Liver (tissue), 9 donors: ENCODE results near the gene AK1. TPM values are rescaled to one million over a fixed set of nuclear protein-coding genes. Genes with fewer than 3 reads are reported as not detected.
A peak's percentile ranks its signal among the peaks of the same experiment; 100 is the strongest.

ENCODE experiments used
- DNase-seq: peaks from one replicate; pipeline ENCODE4 v3.0.0-alpha.2; 2017; ENCODE audit warnings: low spot score
- H3K27ac ChIP-seq, 2 donors: one replicate each; pipeline ENCODE4 v1.7.0; 2013; ENCODE audit warnings: inconsistent platforms in 2 of 2, low read length in 2 of 2, control low read depth in 1 of 2, low read depth in 1 of 2, mild to moderate bottlenecking in 1 of 2
- H3K27me3 ChIP-seq, 4 donors: one replicate each; pipeline versions ENCODE4 v1.6.1 to v1.7.0; 2013; ENCODE audit warnings: low read length in 3 of 4, inconsistent platforms in 1 of 4, mild to moderate bottlenecking in 1 of 4, moderate library complexity in 1 of 4; ENCODE audit not compliant: control insufficient read depth in 4 of 4, insufficient read depth in 4 of 4
- H3K36me3 ChIP-seq, 4 donors: one replicate each; pipeline versions ENCODE4 v1.6.1 to v1.7.0; 2013; ENCODE audit warnings: low read length in 3 of 4, mild to moderate bottlenecking in 3 of 4, low read depth in 1 of 4, moderate library complexity in 1 of 4; ENCODE audit not compliant: control insufficient read depth in 4 of 4, insufficient read depth in 3 of 4
- H3K4me1 ChIP-seq, 4 donors: one replicate each; pipeline versions ENCODE4 v1.6.1 to v1.7.0; 2013; ENCODE audit warnings: low read length in 3 of 4, mild to moderate bottlenecking in 3 of 4, moderate library complexity in 1 of 4; ENCODE audit not compliant: control insufficient read depth in 4 of 4, insufficient read depth in 4 of 4
- H3K4me3 ChIP-seq, 3 donors: one replicate each; pipeline versions ENCODE4 v1.6.1 to v1.7.0; 2013; ENCODE audit warnings: low read length in 3 of 3, control low read depth in 1 of 3, low read depth in 1 of 3, mild to moderate bottlenecking in 1 of 3
- H3K9ac ChIP-seq, 2 donors: one replicate each; pipeline ENCODE4 v1.7.0; 2013; ENCODE audit warnings: low read length in 2 of 2, mild to moderate bottlenecking in 2 of 2, moderate library complexity in 2 of 2, control low read depth in 1 of 2, low read depth in 1 of 2
- H3K9me3 ChIP-seq, 4 donors: one replicate each; pipeline versions ENCODE4 v1.6.1 to v1.7.0; 2013; ENCODE audit warnings: low read length in 3 of 4; ENCODE audit not compliant: control insufficient read depth in 4 of 4
- ATF3 ChIP-seq: IDR thresholded peaks from 2 replicates; pipeline ENCODE4 v1.6.1; 2016; ENCODE audit warnings: antibody characterized with exemption
- CTCF ChIP-seq: fragments of 150-350 bp; IDR thresholded peaks from 2 replicates; pipeline ENCODE4 v1.5.1; 2017; ENCODE audit warnings: improper control_type of control experiment, low read depth, low read length; ENCODE audit not compliant: missing input control
- EGR1 ChIP-seq, 2 donors: IDR thresholded peaks; 2 replicates each; pipeline ENCODE4 v1.6.1; 2016 to 2018; ENCODE audit warnings: antibody characterized with exemption in 2 of 2, low read depth in 2 of 2
- FOXA1 ChIP-seq: IDR thresholded peaks from 2 replicates; pipeline ENCODE4 v1.6.1; 2016; ENCODE audit warnings: antibody characterized with exemption
- FOXA2 ChIP-seq: IDR thresholded peaks from 2 replicates; pipeline ENCODE4 v1.6.1; 2016; ENCODE audit warnings: antibody characterized with exemption
- GABPA ChIP-seq, 2 donors: IDR thresholded peaks in 1 of 2; conservative IDR thresholded peaks in 1 of 2; 2 replicates each; pipeline ENCODE4 v1.6.1; 2016; ENCODE audit warnings: antibody characterized with exemption in 2 of 2, mild to moderate bottlenecking in 1 of 2, moderate library complexity in 1 of 2
- HNF4A ChIP-seq, 2 donors: conservative IDR thresholded peaks; 2 replicates each; pipeline ENCODE4 v1.6.1; 2016; ENCODE audit warnings: antibody characterized with exemption in 2 of 2, mild to moderate bottlenecking in 2 of 2
- HNF4G ChIP-seq: IDR thresholded peaks from 2 replicates; pipeline ENCODE4 v1.6.1; 2016; ENCODE audit warnings: antibody characterized with exemption
- JUND ChIP-seq, 2 donors: IDR thresholded peaks; 2 replicates each; pipeline ENCODE4 v1.6.1; 2016; ENCODE audit warnings: antibody characterized with exemption in 2 of 2
- NR2F2 ChIP-seq: IDR thresholded peaks from 2 replicates; pipeline ENCODE4 v1.6.1; 2016; ENCODE audit warnings: antibody characterized with exemption
- RAD21 ChIP-seq, 2 donors: IDR thresholded peaks; 2 replicates each; pipeline ENCODE4 v1.6.1; 2016; ENCODE audit warnings: antibody characterized with exemption in 2 of 2, mild to moderate bottlenecking in 2 of 2
- RXRA ChIP-seq, 2 donors: IDR thresholded peaks; 2 replicates each; pipeline ENCODE4 v1.6.1; 2017 to 2018; ENCODE audit warnings: antibody characterized with exemption in 2 of 2, mild to moderate bottlenecking in 1 of 2
- SP1 ChIP-seq: IDR thresholded peaks from 2 replicates; pipeline ENCODE4 v1.6.1; 2018; ENCODE audit warnings: antibody characterized with exemption, mild to moderate bottlenecking
- TAF1 ChIP-seq: conservative IDR thresholded peaks from 2 replicates; pipeline ENCODE4 v1.6.1; 2016; ENCODE audit warnings: antibody characterized with exemption, mild to moderate bottlenecking
- WGBS: extraction: QIAGEN DNeasy Blood & Tissue Kit; methylation state at CpG from one replicate; pipeline ENCODE4 v1.1.7; 2013; 5-methylcytosine and 5-hydroxymethylcytosine counted together
- polyA plus RNA-seq, 2 donors: library from polyadenylated mRNA; stranded (reverse) in 1 of 2; unstranded in 1 of 2; fragments of 200-250 nt in 1 of 2; fragments of >200 nt in 1 of 2; fragmentation: Nextera tagmentation in 1 of 2; extraction: Ambion mirVana in 1 of 2; gene quantifications; one replicate each; pipeline versions ENCODE4 v1.2.1 to v1.2.3, GENCODE V29; 2013 to 2015
- total RNA-seq, 2 donors: library from RNA; depleted of rRNA; stranded (reverse); fragments of >200 nt; gene quantifications; one replicate each; pipeline ENCODE4 v1.2.3, GENCODE V29; 2014
- TF ChIP-seq, protein P1 (sequence below): IDR thresholded peaks from 2 replicates; pipeline ENCODE4 v1.6.1; 2016; ENCODE audit warnings: antibody characterized with exemption
- donor health status: healthy.
- donor health status: healthy.
- donor health status: healthy.
- donor health status: healthy.
- donor health status: healthy.

AK1 gene
- total and polyA plus RNA-seq, 4 donors: 10.6 to 78.3 (median 29.6) TPM

DNA sequence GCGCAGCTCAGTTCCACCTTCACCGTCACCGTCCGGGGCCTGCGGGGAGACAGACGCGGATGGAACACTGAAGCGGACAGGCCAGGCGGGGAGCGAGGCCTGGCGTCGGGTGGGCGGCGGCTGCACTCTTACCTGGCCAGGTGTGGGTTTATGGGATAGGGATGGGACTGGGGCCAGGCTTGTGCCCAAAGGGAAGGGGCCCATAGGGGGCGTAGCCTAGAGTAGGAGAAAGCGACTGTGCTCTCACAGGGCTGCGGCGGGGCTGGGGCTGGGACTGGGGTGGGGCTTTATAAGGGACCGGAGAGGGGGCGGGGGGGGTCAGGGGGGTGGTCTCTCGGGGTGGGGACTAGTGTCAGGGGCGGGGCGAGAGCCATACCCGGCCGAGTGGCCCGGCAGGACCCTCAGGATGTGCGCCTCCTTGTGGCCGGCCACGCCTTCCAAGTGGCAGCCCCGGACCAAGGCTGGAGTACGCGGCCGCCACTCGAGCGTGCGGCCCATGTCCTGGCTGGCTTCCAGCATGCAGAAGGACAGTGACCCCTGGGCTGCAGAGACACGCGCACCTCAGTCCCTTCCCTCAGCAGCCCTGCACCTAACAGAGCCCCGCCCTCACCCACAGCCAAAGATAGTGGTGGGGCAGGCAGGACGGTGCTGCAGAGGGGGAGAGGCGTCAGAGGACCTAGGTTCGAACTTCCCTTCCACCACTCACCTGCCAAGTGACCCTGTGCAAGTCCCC lies 52.0 kb downstream of the AK1 start (continued):
- no peak for TF ChIP-seq HNF4G
- TF ChIP-seq RXRA (IDR thresholded peaks at IDR 0.05): peak; percentile 69 to 86
- peak; percentile 17 to 21 for TF ChIP-seq HNF4A (conservative IDR thresholded peaks at IDR 0.05)
- no peak for TF ChIP-seq ATF3
- TF ChIP-seq FOXA1: no peak

DNA sequence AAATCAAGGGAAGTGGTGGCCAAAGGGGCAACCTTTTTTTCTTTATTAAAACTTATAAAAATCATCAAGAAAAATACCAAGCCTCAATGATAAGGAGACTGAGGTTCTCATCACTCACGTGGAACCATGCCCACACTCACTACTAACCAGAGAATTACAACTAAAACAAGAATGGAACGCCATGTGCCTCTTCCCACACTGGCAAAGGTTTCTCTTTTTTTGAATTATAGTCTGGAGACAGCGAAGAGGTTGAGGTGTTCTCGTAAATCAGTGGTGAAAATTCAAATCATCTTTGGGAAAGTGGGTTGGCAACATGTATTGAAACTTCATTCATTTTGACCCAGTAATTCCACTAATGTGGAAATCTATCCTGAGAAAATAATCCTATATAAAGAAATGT lies 55.4 kb downstream of the AK1 start:
- no peak for DNase-seq
- no peak overlapping the region for H3K27ac ChIP-seq
- WGBS: 90% methylated on average over 4 of the region's 4 CpGs
- no peak overlapping the region for H3K4me3 ChIP-seq
- H3K9me3 ChIP-seq: no peaks in the 10 kb centered on the region
- no peak overlapping the region for H3K9ac ChIP-seq
- no peak for TF ChIP-seq ATF3
- no peak for TF ChIP-seq RAD21 (IDR thresholded peaks at IDR 0.05)
- no peak for TF ChIP-seq CTCF
- H3K36me3 ChIP-seq: peaks cover 0 to 20% (median 4%) of the 10 kb centered on the region in 4 donors
- H3K27me3 ChIP-seq: no peaks in the 10 kb centered on the region
- peaks cover 3 to 14% (median 9%) of the 10 kb centered on the region in 4 donors for H3K4me1 ChIP-seq

- H3K36me3 ChIP-seq: peaks cover 10 to 38% (median 17%) of the 10 kb centered on the region in 4 donors
- H3K9me3 ChIP-seq: no peaks in the 10 kb centered on the region
- no peak overlapping the region for H3K9ac ChIP-seq
- DNase-seq: no peak
- 93% methylated on average over 11 of the region's 11 CpGs for WGBS
- no peaks in the 10 kb centered on the region for H3K4me1 ChIP-seq
- no peak overlapping the region for H3K27ac ChIP-seq
- H3K4me3 ChIP-seq: no peak overlapping the region
- H3K27me3 ChIP-seq: no peaks in the 10 kb centered on the region
- TF ChIP-seq HNF4G: no peak
- no peak for TF ChIP-seq FOXA1
- no peak for TF ChIP-seq RAD21 (IDR thresholded peaks at IDR 0.05)
- TF ChIP-seq ATF3: no peak
- TF ChIP-seq FOXA2: no peak
- no peak for TF ChIP-seq CTCF
- TF ChIP-seq SP1: no peak
- TF ChIP-seq, protein P1, sequence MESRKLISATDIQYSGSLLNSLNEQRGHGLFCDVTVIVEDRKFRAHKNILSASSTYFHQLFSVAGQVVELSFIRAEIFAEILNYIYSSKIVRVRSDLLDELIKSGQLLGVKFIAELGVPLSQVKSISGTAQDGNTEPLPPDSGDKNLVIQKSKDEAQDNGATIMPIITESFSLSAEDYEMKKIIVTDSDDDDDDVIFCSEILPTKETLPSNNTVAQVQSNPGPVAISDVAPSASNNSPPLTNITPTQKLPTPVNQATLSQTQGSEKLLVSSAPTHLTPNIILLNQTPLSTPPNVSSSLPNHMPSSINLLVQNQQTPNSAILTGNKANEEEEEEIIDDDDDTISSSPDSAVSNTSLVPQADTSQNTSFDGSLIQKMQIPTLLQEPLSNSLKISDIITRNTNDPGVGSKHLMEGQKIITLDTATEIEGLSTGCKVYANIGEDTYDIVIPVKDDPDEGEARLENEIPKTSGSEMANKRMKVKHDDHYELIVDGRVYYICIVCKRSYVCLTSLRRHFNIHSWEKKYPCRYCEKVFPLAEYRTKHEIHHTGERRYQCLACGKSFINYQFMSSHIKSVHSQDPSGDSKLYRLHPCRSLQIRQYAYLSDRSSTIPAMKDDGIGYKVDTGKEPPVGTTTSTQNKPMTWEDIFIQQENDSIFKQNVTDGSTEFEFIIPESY: no peak
- TF ChIP-seq GABPA (IDR thresholded peaks at IDR 0.05 in 1 of 2, conservative IDR thresholded peaks at IDR 0.05 in 1 of 2): no peak
- no peak for TF ChIP-seq TAF1
- no peak for TF ChIP-seq EGR1 (IDR thresholded peaks at IDR 0.05; ENCODE audit: low read depth in 2 of 2)
- TF ChIP-seq NR2F2: no peak
- TF ChIP-seq JUND (IDR thresholded peaks at IDR 0.05): no peak
These were observed 58.9 kb downstream of the AK1 start for GRCh38 chr9:127818574-127818973.
